Erythroblast (primary cell): ENCODE measurements around the gene MPPED2.

Experiments used
- GATA1 ChIP-seq: IDR thresholded peaks from 2 replicates; pipeline ENCODE4 v1.6.1; 2011; ENCODE audit warnings: low read depth, mild to moderate bottlenecking, control low read depth, low read length, moderate library complexity
- POLR2A ChIP-seq: IDR thresholded peaks from 2 replicates; pipeline ENCODE4 v1.6.1; 2011; ENCODE audit warnings: mild to moderate bottlenecking, low read length

DNA sequence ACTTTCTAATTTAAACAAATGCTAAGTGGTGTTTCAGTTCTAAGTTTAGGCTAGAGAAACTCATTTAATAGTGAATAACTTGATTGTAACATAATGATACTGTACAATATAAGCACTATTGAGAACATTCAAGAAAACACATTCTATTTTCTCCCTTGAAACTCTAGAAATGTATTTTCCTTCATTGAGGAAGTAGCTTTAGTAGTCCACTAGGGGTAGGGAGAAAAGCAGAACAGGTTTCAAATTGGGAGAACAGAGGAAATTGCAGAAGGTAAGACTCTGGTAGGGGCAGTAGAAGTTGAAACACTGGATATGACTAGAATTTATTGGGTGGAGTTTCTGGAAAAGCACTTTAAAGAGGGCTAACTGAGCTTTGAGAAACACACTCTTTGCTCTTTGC lies 31.6 kb upstream of the MPPED2 start:
- TF ChIP-seq POLR2A (no peak), GATA1 (no peak)
